PC-3 (cell line): ENCODE results near the gene PAQR4.

Source experiments
- CTCF ChIP-seq: fragments of 300-600 bp; sonication (generic); conservative IDR thresholded peaks from 2 replicates; pipeline ENCODE4 v1.5.1; 2017; ENCODE audit warnings: antibody characterized with exemption, low read depth, mild to moderate bottlenecking, low read length
- EZH2 ChIP-seq: fragments of 300-600 bp; sonication (generic); IDR thresholded peaks from one replicate; pipeline ENCODE4 v1.6.1; 2017; ENCODE audit warnings: antibody characterized with exemption, mild to moderate bottlenecking, low read length; ENCODE audit not compliant: unreplicated experiment
- EZH2phosphoT487 ChIP-seq: fragments of 300-600 bp; sonication (generic); IDR thresholded peaks from 2 replicates; pipeline ENCODE4 v1.6.1; 2018; ENCODE audit warnings: mild to moderate bottlenecking, antibody characterized with exemption, low read length, borderline replicate concordance

- TF ChIP-seq EZH2, result no peak
- TF ChIP-seq CTCF, result no peak
- no peak for TF ChIP-seq EZH2phosphoT487
Measured at GRCh38 chr16:2939968-2940367, 29.2 kb upstream of the PAQR4 start.
